Measurements from ENCODE around the gene GLTP.
"Not testable (repeated sequence)": the region's sequence is repeated elsewhere in the genome, so short reads cannot be mapped to it uniquely, and the experiment has no call there.

The GLTP gene

GRCh38 chr12:109876406-109876805 lies 3.9 kb downstream of the GLTP start:
- no peak for DNase-seq

- peak; percentile 56 for DNase-seq
These were observed 4.7 kb downstream of the GLTP start for GRCh38 chr12:109875572-109876131.

GRCh38 chr12:109873653-109874052 lies 6.7 kb downstream of the GLTP start:
- DNase-seq: no peak

GRCh38 chr12:109871668-109872314 lies 8.6 kb downstream of the GLTP start:
- no peak for DNase-seq

DNA sequence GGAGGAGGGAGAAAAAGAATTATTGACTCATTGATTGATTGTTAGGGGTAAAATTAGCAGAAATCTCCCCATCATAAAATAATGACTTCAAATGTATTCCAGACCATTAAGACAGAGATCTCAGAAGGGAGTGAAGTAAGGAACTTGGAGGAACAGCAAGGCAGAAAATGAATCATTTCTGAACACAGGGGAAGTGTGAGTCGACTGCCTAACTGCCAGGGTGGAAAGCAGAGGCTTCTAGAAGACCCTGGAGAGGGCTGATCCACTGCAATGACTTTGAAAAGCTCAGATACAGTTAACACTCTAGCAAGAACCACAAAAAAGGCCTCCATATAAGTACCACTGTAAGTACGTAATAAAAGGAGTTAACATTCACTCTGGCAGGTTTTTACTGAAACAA lies 9.7 kb downstream of the GLTP start:
- no peak for DNase-seq

GRCh38 chr12:109868182-109869051 lies 11.9 kb downstream of the GLTP start:
- no peak for DNase-seq

- DNase-seq: no peak
These were observed 15.4 kb downstream of the GLTP start for GRCh38 chr12:109864916-109865315.

DNA sequence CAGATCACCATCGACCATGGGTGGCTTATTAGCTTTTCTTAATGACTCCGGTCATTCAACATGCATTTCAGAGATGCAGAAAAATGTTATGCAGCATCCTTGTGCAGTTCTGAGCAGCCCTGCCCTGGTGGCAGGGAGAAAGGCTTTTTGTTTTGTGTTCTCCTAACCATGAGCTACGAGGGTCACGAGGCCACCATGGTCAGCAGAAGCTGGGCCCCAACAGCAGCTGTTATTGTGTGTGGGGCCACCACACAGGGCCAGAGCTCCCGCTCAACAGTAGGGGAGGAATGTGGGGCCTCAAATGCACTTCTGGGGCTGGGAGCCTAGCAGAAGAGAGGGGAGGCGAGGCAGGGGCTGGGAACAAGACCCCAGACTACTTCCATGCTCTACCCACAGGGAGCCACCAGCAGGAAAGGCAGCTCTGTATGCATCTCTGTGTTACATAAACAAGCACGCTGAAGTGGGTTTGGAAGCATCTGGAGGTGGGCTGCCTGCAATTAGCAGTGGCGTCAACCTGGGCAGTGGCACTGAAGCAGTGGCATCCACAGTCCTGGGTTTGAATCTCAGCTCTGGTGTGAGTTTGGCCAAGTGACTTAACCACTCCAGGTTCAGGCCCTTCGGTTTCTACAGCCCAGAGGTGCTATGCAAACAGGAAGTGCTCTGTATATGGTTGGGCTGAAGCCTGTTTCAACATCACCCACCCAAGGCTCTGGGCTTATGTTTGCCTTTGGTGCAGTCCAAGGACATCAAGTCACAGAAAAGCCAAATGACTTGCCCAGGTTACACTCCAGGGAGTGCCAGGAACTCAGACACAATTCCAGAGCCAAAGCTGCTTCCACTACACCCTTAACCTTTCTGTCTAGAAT lies 16.3 kb downstream of the GLTP start:
- peak; percentile 49 for DNase-seq

- not testable (repeated sequence) for DNase-seq
These were observed 17.9 kb downstream of the GLTP start for GRCh38 chr12:109862491-109862890.

- no peak for DNase-seq
These were observed 18.5 kb downstream of the GLTP start for GRCh38 chr12:109861689-109862314.

DNA sequence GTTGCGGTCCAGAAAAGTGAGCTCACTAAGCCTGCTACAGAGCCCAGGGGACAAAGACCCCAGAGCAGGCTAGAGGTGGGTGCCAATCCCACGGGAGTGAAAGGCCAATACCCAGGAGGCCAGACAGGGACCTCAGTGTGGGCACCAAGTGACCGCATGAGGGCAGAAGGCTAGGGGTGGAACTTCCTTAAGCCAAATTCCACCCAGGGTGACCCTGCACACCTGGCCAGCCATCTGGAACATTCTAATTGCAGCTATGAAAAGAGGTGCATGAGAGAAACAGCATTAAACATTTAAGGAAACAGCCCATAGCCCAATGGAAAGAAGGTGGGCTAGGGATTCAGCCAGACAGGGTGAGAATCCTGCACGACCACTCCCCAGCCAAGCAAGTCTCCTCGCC lies 19.4 kb downstream of the GLTP start:
- DNase-seq: no peak

GRCh38 chr12:109858764-109859163 lies 21.6 kb downstream of the GLTP start:
- no peak for DNase-seq

GRCh38 chr12:109857715-109858114 lies 22.6 kb downstream of the GLTP start:
- no peak for DNase-seq

DNA sequence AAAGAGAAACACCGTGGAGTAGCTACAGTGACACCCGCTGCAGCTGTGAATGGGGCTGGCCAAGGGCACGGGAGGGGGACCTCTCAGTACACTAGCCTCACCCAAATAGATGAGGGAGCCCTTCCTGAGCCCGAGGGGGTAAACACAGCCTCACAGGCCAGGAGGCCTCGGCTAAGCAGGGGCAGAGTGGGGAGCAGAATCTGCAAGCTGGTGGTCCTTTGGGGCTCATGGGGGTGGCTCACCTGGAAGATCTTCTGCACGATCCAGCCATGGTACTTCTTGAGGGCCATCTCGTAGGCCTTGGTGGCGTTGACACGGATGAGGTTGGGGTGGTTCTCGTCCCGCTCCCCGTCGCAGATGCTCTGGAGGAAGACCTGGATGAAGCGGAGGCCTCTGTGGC lies 25.0 kb downstream of the GLTP start:
- DNase-seq: no peak

GRCh38 chr12:109850518-109850917 lies 29.8 kb downstream of the GLTP start:
- DNase-seq: not testable (repeated sequence)

DNA sequence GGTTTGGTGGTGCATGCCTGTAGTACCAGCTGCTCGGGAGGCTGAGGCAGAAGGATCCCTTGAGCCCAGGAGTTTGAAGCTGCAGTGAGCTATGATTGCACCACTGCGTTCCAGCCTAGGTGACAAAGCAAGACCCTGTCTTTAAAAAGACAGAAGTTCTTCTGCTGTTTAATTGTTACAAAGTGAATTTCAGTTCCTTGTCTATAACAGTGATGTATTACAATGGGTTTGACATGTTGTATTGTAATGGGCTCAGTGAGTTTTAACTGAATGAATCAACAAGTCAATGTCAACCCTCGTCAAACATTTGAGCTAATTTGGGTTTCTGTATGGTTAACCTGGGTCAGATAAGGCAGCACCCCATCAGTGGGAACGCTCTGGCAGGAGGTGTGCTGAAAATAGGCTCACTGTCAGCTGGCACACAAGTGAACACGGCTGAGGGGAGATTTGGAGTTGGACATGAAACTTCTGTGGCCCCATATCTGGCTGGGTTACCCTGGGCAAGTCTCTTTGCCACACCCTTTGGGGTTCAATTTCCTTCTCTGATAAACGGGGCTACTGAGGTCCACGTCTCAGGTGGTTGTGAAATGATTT lies 33.1 kb downstream of the GLTP start:
- no peak for DNase-seq

GRCh38 chr12:109845824-109846205 lies 34.5 kb downstream of the GLTP start:
- no peak for DNase-seq

DNA sequence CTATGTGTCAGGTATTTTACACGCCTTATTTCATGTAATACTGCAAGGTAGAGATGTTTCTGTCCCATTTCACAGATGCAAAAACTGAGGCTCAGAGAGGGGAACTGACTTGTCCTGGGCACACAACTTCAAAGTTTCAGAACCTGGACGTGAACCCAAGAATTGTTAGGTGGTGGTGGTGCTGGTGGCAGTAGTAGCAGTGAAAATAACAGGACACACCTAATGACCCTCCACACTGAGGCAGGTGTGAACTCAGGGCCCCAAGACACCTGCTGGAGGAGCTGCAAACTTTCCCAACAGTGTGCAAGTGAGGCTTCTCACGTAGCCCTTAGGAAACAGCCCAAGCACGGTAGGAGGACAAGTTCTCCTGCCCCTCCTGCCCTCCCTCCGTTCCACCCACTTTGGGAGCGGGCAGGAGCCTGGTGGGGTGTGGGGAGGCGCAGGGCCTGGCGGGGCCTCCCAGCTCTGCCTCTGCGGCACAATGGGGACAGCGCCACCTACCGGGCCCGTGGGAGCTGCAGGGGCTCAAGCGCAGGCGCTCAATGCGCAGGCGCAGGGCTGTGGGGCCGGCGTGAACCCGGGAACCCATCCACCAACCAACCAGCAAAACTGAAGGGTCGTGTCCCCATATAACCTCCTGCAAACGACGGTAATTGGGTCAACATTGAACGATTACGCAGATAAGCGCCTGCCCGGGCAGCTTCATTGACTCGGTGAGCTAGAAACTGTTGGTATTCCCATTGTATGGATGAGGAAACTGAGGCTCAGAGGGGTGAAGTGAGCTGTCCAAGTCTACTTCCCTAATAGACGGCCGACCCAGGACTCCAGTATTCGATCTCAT lies 35.1 kb downstream of the GLTP start:
- peak; percentile 45 for DNase-seq

DNA sequence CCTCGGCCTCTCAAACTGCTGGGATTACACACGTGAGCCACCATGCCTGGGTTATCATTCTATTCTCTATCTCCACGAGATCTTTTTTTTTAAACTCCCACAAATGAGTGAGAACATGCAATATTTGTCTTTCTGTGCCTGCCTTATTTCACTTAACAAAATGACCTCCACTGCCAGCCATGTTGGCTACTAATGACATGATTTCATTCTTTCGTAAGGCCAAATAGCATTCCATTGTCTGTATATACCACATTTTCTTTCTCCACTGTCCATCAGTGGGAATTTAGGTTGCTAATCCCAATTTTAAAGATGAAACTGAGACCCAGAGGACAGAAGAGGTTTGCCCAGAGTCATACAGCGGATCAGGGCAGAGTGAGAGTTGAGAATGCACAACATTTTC lies 36.2 kb downstream of the GLTP start:
- DNase-seq: no peak

- no peak for DNase-seq
These were observed 38.3 kb downstream of the GLTP start for GRCh38 chr12:109842021-109842420.

- no peak for DNase-seq
These were observed 39.0 kb downstream of the GLTP start for GRCh38 chr12:109841356-109841755.
